Kidney (tissue), 14 donors: ENCODE results near the gene U2AF2. TPM values are rescaled to one million over a fixed set of nuclear protein-coding genes. Genes with fewer than 3 reads are reported as not detected.

Experiments used
- DNase-seq, 5 donors: peaks; one replicate each; pipeline ENCODE4 v3.0.0-alpha.2; 2013 to 2020
- FAIRE-seq: peaks from 2 replicates; lab custom pipeline; 2012; peaks lifted over from hg19 to GRCh38; lab: Jason Lieb, UNC
- H3K27ac ChIP-seq, 2 donors: one replicate each; pipeline ENCODE4 v1.7.0; 2013; ENCODE audit warnings: low read depth in 2 of 2, low read length in 2 of 2, inconsistent platforms in 1 of 2
- H3K27me3 ChIP-seq: one replicate; pipeline ENCODE4 v1.7.1; 2013; ENCODE audit warnings: low read length, inconsistent platforms; ENCODE audit not compliant: control insufficient read depth, insufficient read depth
- H3K36me3 ChIP-seq, 3 donors: one replicate each; pipeline versions ENCODE4 v1.7.0 to v1.7.1; 2013; ENCODE audit warnings: low read length in 3 of 3, control low read depth in 1 of 3, inconsistent platforms in 1 of 3; ENCODE audit not compliant: insufficient read depth in 3 of 3, control insufficient read depth in 2 of 3
- H3K4me1 ChIP-seq, 3 donors: one replicate each; pipeline versions ENCODE4 v1.7.0 to v1.7.1; 2013; ENCODE audit warnings: low read length in 3 of 3, inconsistent platforms in 1 of 3, low read depth in 1 of 3; ENCODE audit not compliant: control insufficient read depth in 2 of 3, insufficient read depth in 2 of 3
- H3K4me3 ChIP-seq, 3 donors: one replicate each; pipeline versions ENCODE4 v1.7.0 to v1.8.1; 2013; ENCODE audit warnings: low read length in 3 of 3, control low read depth in 1 of 3, inconsistent platforms in 1 of 3
- H3K9ac ChIP-seq, 3 donors: one replicate each; pipeline versions ENCODE4 v1.7.0 to v1.7.1; 2013; ENCODE audit warnings: low read length in 3 of 3, control low read depth in 1 of 3, inconsistent platforms in 1 of 3
- H3K9me3 ChIP-seq, 3 donors: one replicate each; pipeline versions ENCODE4 v1.7.0 to v1.7.1; 2013; ENCODE audit warnings: low read length in 3 of 3, control low read depth in 1 of 3, inconsistent platforms in 1 of 3; ENCODE audit not compliant: control insufficient read depth in 2 of 3, insufficient read depth in 1 of 3
- intact Hi-C: fragments of 100-400 bp; cut with DNase I; formaldehyde crosslinking; loops from one replicate; pipeline ENCODE4 v1.11.1; 2022
- polyA plus RNA-seq: library from polyadenylated mRNA; stranded (reverse); fragments of 350-450 nt; fragmentation: Illumina TruSeq; extraction: RNeasy Lipid Tissue Mini Kit (QIAGEN cat#74804); gene quantifications from one replicate; pipeline ENCODE4 v1.2.3, GENCODE V29; 2014; ENCODE audit warnings: low read depth, low replicate concordance; ENCODE audit not compliant: insufficient read depth
- total RNA-seq: library from RNA; stranded (reverse); fragmentation: NEBNext Ultra II Directional; extraction: Animal tissue kit (Norgen Biotek cat#: 25700); gene quantifications from one replicate; pipeline ENCODE4 v1.2.1, GENCODE V29; 2021
- TF ChIP-seq, protein P1 (sequence below): IDR thresholded peaks from 3 replicates; pipeline ENCODE4 v1.5.1; 2012; ENCODE audit warnings: mild to moderate bottlenecking, moderate library complexity, borderline replicate concordance; ENCODE audit not compliant: insufficient read depth; ENCODE audit errors: extremely low read depth
- donor health status: control.
- donor health status: control.
- donor health status: control.
- donor health status: control.
- donor health status: control.
- donor health status: DM: yes; HTN: yes; CAD: no.
- donor health status: Normal renal cell carcinoma (clear cell type).

The U2AF2 gene
- total and polyA plus RNA-seq, 2 donors from 2014 or later: 54.8 to 161 TPM

DNA sequence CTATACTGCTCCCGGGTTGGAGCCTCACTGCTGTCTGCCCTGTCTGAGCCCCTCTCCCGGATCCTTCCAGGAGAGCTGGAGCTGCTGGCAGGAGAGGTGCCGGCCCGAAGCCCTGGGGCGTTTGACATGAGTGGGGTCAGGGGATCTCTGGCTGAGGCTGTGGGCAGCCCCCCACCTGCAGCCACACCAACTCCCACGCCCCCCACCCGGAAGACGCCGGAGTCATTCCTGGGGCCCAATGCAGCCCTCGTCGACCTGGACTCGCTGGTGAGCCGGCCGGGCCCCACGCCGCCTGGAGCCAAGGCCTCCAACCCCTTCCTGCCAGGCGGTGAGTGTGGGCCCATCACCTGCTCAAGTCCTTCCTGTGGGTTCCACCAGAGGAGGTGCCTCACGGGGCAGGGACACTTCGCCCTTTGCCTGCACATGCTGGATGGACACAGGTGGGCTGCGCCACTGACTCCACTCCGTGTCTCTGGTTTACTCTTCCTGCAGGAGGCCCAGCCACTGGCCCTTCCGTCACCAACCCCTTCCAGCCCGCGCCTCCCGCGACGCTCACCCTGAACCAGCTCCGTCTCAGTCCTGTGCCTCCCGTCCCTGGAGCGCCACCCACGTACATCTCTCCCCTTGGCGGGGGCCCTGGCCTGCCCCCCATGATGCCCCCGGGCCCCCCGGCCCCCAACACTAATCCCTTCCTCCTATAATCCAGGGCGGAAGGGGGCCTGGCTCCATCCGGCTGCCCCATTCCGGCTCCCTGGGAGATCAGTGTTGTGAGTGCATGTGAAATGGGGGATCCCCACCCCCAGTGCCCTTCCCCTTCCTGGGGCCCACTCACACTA lies 40.0 kb downstream of the U2AF2 start:
- Histone ChIP-seq H3K4me3 (no peak overlapping the region), H3K36me3 (peaks cover 0 to 44% (median 14%) of the 10 kb centered on the region in 3 donors), H3K9me3 (no peaks in the 10 kb centered on the region), H3K4me1 (peaks cover 0 to 11% (median 0%) of the 10 kb centered on the region in 3 donors), H3K27ac (no peak overlapping the region), H3K9ac (no peak overlapping the region), H3K27me3 (no peaks in the 10 kb centered on the region)
- intact Hi-C loops: no loop called here
- TF ChIP-seq, protein P1, sequence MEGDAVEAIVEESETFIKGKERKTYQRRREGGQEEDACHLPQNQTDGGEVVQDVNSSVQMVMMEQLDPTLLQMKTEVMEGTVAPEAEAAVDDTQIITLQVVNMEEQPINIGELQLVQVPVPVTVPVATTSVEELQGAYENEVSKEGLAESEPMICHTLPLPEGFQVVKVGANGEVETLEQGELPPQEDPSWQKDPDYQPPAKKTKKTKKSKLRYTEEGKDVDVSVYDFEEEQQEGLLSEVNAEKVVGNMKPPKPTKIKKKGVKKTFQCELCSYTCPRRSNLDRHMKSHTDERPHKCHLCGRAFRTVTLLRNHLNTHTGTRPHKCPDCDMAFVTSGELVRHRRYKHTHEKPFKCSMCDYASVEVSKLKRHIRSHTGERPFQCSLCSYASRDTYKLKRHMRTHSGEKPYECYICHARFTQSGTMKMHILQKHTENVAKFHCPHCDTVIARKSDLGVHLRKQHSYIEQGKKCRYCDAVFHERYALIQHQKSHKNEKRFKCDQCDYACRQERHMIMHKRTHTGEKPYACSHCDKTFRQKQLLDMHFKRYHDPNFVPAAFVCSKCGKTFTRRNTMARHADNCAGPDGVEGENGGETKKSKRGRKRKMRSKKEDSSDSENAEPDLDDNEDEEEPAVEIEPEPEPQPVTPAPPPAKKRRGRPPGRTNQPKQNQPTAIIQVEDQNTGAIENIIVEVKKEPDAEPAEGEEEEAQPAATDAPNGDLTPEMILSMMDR: no peak
- DNase-seq (peak in 1 of 5 donors; percentile 34), FAIRE-seq (no peak)

- intact Hi-C loops: no loop called here
- H3K9ac ChIP-seq: no peak overlapping the region
- TF ChIP-seq, protein P1: no peak
- no peaks in the 10 kb centered on the region for H3K27me3 ChIP-seq
- peaks cover 0 to 40% (median 14%) of the 10 kb centered on the region in 3 donors for H3K36me3 ChIP-seq
- FAIRE-seq: no peak
- H3K4me1 ChIP-seq: peaks cover 0 to 3% (median 0%) of the 10 kb centered on the region in 3 donors
- H3K9me3 ChIP-seq: no peaks in the 10 kb centered on the region
- peak in 1 of 5 donors; percentile 36 for DNase-seq
- no peak overlapping the region for H3K4me3 ChIP-seq
- no peak overlapping the region for H3K27ac ChIP-seq
Observed at GRCh38 chr19:55695511-55696290, 40.9 kb downstream of the U2AF2 start.

DNA sequence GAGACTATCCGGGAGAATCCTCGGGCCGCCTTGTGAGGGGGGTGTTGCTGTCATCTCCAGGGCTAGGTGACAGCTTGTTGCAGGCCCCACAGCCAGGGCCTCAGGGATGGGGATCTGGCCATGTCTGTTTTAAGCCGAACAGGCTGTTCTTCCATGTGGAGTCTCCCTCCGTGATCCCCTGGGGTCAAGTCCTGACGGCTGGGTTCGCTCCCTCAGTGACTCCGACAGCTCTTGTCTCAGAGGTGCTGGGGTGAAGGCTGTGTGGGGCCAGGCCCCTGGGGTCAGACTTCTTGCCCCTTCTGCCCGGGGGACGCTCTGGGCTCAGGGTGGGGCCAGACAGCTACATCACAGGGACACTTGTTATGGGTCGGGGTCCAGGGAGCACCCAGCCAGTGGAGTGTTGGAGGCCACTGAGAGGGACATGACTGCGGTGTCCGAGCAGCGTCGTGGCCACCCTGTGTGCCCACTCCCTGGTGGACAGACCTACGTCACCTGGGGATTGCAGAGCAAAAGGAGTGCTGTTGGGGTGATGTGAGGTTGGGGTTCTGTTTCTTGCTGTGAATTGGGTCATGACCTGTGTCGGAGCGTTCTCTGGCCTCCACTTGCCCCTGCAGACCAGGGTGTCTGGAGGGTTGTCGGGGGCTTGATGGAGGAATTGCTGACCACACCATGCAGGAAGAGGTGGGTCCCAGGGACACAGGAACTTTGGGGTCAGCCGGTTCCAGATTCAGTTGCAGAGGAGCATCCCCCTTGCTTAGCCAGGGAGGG lies 41.6 kb downstream of the U2AF2 start:
- Histone ChIP-seq H3K27me3 (no peaks in the 10 kb centered on the region), H3K9ac (no peak overlapping the region), H3K27ac (no peak overlapping the region), H3K4me3 (no peak overlapping the region), H3K9me3 (no peaks in the 10 kb centered on the region), H3K4me1 (no peaks in the 10 kb centered on the region), H3K36me3 (peaks cover 0 to 37% (median 14%) of the 10 kb centered on the region in 3 donors)
- TF ChIP-seq, protein P1: no peak
- intact Hi-C loops: no loop called here
- FAIRE-seq (no peak), DNase-seq (no peak)
